Activated naive CD4-positive, alpha-beta T cell treated with anti-CD3 and anti-CD28 coated beads, Interleukin-2, amount 10 ng/mL, durations not matched to agents 5 hours and 36 hours (primary cell): ENCODE data around the gene GPR143. TPM values are rescaled to one million over a fixed set of nuclear protein-coding genes. Genes with fewer than 3 reads are reported as not detected.

ENCODE experiments used
- total RNA-seq, 2 experiments: library from RNA; stranded (reverse); gene quantifications; one replicate each; pipeline ENCODE4 v1.2.3, GENCODE V29; 2021

Gene GPR143
- total RNA-seq: not detected

DNA sequence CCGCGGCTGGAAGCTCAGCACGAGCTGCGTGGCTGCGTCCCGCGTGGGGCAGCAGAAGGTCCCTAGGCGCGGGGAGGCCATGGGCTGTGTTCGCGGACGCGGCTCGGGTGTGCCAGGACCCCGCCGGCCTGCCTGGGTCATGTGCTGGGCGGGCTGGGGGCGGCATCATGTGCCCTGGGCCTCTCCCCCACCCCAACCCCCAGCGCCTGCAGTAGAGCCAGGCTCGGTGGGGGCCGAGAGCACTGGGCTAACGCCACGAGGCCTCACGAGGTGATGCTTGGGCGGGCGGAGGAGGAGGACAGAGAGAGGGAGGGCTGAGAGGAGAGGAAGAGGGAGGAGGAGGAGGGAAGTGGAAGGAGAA is at the start of gene GPR143:
Gene GPR143 (minus strand): TSS at position 111 of the 361 bp plus-strand sequence. CDS start 30 bp downstream, at position 81.

DNA sequence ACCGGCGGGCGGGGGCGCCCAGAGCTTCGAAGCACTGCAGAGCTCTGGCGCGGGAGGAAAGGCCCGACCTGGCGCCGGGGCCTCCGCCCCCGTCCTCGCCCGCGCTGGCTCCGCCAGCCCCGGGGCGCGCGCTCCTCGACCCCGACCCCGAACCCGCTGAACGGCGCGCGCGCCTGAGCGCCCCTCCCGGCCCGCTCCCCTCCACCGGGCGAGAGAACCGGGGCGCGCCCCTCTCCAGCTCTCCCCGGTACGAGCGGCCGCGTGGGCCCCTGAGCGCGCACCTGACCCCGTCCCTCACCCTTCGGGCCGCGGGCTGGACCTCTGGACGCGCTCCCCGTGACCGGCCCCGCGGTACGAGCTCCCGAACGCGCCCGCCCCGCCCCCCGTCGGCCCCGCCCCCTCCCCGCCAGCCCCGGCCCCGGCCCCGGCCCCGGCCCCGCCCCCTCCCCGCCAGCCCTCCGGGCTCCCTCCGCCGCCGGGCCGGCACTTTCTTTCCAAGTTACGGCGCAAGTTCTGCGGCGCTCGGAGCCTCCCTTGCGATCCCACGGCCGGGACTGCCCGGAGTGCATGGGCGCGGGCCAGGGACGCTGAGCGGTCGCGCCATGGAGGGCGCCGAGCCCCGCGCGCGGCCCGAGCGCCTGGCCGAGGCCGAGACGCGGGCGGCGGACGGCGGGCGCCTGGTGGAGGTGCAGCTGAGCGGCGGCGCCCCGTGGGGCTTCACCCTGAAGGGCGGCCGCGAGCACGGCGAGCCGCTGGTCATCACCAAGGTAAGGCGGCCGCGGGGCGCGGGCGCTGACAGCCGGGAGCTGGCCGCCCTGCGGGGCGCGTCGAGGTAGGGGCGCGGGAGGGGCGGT is 20.5 kb upstream of the GPR143 start, which contains the start of gene SHROOM2:
Gene SHROOM2 (plus strand): TSS at position 486 of the 854 bp plus-strand sequence. CDS start 117 bp downstream, at position 603.

Other genes with a start within 250 kb of the GPR143 start
- gene SHROOM2, start 20.6 kb upstream of the GPR143 start, total RNA-seq: not detected
- gene CLDN34, start 201.5 kb upstream of the GPR143 start, total RNA-seq: not detected